ENCODE measurements around the gene NDUFB10.

NDUFB10 gene

DNA sequence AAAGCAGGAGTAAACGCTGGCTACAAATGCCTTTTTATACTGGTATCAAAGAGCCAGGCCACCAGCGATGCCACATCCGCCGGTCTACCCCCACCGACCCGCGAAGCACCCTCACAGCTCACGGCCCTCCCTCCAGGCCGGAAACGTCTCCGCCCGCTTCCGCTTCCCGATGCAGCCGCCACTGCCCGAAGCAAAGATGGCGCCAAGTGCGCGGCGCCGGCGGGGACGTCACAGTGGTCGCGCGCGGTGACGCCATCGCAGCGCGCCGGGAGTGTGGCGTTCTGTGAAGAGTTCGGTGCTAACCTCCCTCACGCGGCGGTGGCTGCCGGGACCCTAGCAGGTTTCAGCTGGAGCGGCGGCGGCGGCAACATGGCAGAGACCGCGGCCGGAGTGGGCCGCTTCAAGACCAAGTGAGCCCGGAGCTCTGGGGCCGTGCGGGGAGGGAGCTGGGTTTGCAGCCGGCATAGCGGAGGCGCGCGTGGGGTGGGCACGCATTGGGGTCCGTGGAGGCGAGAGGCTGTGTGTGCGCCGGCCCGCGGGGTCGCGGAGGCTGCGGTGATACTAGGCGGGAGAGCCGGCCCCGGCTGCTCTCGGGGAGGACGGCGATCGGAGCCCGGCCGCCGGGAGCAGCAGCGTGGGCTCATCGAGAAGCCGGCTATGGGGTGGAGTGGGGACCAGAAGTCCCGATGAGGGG is 12.6 kb downstream of the NDUFB10 start, which contains the start of gene TBL3:
TBL3 (plus strand) TSS at position 258 of the 694 bp plus-strand sequence; CDS start at position 370, 112 bp downstream.
- DNase-seq (ENCODE audit: low read depth in 2 of 2): peak; percentile 93 to 95

- DNase-seq (ENCODE audit: low read depth in 2 of 2): no peak
Measured at GRCh38 chr16:1972490-1972877, 13.1 kb downstream of the NDUFB10 start.

DNA sequence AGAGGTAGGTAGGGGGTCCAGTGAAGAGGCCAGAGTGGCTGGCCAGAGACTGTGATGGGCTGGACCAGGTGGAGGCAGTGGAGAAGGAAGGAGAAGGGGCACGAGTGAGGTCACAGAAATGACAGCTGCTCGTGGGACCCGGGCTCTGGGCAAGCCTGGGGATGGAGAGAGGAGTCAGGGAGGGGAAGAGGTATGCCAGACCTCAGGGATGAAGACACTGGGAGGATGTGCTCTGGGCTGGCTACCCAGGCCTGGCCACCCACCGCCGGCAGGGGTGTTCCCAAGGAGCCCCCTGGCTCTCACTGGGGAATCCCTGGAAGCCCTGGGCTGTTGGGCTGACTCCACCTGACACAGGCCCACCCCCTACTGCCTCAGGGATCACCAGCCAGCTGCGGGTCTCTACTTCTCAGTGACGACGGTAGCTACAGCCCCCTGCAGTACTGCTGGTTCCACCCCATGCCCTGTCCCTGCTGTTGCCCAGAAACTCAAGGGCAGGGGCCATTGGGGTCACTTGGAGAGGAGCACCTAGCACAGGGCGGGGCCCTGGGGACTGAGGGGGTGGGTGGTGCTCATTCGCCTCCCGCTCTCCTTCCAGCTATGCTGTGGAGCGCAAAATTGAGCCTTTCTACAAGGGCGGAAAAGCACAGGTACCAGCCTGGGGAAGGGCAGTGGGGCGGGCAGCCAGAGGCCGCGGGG is 14.3 kb downstream of the NDUFB10 start:
- DNase-seq (ENCODE audit: low read depth in 2 of 2): no peak

DNA sequence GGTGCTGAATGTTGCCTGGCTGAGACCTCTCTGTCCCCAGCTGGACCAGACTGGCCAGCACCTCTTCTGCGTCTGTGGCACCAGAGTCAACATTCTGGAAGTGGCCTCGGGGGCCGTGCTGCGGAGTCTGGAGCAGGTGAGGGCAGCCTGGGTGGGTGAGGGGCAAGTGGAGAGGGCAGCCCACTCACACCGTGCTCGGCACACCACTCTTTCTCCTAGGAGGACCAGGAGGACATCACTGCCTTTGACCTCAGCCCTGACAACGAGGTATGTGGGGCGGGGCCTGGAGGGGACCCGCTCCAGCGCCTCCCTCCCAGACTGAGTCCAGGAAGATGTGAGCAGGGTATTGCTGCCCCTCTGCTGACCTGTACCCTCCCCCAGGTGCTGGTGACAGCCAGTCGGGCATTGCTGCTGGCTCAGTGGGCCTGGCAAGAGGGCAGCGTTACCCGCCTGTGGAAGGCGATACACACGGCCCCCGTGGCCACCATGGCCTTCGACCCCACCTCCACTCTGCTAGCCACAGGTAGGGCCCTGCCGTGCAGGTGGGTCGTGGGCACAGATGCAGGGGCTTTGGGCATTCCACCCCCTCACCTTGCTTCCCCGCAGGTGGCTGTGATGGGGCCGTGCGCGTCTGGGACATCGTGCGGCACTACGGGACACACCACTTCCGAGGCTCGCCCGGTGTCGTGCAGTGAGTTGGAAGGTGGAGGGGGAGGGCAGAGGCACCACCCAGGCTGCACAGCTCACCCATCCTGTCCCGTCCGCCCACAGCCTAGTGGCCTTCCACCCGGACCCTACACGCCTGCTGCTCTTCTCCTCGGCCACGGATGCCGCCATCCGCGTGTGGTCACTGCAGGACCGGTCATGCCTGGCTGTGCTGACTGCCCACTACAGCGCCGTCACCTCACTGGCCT is 15.1 kb downstream of the NDUFB10 start:
- DNase-seq (ENCODE audit: low read depth in 2 of 2): no peak

DNA sequence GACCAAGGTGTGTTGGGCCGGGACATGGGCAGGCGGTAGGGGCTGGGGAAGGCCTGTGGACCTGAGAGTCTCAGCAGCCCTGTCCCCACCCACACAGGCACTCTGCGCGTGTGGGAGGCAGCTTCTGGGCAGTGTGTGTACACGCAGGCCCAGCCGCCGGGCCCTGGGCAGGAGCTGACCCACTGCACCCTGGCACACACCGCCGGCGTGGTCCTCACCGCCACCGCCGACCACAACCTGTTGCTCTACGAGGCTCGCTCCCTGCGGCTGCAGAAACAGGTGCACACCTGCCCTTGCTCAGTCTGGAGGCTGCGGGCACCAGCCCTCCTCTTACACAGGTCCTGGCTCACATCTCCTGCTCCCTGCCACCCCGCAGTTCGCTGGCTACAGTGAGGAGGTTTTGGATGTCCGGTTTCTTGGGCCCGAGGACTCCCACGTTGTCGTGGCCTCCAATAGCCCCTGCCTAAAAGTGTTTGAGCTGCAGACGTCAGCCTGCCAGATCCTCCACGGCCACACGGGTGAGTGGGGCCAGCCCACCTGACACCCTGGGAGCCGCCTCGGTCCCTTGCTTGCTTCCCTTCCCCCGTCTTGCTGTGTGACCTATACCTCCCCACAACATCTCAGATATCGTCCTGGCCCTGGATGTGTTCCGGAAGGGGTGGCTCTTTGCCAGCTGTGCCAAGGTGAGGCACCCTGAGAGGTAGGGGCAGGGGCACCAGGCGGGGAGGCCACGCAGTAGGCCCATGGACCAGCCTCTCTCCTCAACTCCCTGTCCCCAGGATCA is 16.3 kb downstream of the NDUFB10 start:
- no peak for DNase-seq (ENCODE audit: low read depth in 2 of 2)

- DNase-seq (ENCODE audit: low read depth in 2 of 2): no peak
Measured at GRCh38 chr16:1976216-1976520, 16.8 kb downstream of the NDUFB10 start.

DNA sequence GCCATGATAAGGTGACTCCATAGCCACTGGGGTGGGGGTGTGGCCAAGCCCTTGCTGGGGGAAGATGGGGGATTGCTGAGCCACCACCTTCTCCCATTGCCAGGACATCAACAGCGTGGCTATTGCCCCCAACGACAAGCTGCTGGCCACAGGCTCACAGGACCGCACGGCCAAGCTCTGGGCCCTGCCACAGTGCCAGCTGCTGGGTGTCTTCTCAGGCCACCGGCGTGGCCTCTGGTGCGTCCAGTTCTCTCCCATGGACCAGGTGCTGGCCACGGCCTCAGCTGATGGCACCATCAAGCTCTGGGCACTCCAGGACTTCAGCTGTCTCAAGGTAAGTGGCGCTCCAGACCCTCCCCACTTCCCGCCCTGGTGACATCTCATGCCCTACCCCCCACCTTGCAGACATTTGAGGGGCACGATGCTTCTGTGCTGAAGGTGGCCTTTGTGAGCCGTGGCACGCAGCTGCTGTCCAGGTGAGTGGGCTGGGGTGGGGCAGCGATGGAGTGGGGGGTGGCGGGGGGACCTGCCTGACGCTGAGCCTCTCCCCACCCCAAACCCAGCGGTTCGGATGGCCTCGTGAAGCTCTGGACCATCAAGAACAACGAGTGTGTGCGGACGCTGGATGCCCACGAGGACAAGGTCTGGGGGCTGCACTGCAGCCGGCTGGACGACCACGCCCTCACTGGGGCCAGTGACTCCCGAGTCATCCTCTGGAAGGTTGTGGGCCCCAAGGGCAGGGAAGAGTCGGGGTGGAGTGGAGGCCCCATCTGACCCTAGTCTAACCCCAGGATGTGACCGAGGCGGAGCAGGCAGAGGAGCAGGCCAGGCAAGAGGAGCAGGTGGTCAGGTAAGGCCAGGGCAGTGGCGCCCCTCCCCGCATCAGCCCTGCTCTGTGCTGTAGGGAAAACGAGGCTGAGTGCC is 17.9 kb downstream of the NDUFB10 start:
- DNase-seq (ENCODE audit: low read depth in 2 of 2): no peak

DNA sequence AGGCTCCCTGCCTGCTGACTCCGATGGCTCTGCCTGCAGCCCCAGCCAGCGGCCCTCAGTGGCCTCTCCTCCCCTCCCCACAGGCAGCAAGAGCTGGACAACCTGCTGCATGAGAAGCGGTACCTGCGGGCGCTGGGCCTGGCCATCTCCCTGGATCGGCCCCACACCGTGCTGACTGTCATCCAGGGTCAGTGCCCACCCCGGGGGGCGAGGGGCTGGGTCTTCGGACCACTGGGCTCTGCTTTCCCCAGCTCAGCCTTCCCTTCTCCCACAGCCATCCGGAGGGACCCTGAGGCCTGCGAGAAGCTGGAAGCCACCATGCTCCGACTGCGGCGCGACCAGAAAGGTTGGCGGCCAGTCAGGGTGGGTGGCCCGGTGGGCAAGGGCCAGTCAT is 18.5 kb downstream of the NDUFB10 start:
- DNase-seq (ENCODE audit: low read depth in 2 of 2): no peak

DNA sequence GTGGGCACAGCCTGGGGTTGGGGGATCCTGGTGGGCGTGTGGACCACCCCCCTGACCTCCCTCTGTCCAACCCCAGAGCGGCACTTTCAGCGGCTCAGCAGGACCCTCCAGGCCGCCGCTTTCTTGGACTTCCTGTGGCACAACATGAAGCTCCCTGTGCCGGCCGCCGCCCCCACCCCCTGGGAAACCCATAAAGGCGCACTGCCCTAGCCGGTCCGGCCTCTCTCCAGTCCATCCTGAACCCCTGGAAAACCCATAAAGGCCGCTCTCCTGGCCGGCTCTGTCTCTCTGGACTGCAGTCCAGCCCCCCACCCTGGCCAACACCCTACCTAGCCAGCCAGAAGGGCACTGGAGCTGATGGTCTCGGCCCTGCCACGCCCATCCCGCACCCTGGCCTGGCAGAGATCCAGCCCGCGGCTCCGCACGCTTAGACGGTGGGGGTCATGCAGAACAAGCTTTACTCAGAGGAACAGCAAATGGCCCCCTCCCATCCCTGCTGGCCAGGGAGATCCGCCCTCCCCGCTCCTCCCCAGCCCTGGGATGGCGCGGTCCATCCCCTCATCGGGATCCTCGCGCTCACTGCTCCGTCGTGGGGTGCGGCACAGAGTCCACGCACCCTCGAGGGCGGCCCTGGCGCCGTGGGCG is 19.3 kb downstream of the NDUFB10 start:
- DNase-seq (ENCODE audit: low read depth in 2 of 2): no peak

DNA sequence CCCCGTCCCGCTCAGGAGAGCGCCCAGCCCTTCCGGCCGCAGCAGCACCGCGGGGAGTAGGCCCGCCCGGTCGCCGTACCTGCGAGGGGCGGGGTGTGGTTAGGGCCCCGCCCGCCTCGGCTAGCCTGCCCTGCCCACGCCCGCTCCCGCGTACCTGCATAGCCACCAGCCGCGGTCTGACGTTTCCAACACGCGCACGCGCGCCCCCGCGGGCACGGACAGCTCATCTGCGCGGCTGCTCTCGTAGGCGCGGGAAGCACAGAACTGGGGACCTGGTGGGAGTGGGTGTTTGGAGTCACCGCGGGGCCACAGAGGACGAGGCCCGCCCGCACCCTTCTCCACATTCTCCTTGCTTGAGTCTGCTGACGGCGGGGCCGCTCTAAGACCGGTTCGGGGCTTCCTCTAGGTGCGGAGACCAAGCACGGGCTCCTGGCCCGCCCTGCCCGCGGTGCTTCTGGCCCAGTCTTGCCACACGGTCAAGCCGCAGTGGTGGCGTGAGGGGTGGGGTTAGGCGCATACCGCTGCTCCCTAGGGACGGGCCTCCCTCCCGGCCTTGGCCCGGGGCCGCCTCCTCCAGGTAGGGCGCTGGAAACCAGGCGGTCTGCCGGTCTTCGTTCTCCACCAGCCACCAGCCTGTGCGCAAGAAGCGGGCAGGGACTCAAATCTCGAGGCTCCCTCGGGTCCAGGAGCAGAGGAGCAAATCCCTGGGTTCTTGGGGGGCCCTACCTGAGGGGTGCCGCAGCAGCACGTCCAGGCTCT is 20.1 kb downstream of the NDUFB10 start:
- no peak for DNase-seq (ENCODE audit: low read depth in 2 of 2)

DNA sequence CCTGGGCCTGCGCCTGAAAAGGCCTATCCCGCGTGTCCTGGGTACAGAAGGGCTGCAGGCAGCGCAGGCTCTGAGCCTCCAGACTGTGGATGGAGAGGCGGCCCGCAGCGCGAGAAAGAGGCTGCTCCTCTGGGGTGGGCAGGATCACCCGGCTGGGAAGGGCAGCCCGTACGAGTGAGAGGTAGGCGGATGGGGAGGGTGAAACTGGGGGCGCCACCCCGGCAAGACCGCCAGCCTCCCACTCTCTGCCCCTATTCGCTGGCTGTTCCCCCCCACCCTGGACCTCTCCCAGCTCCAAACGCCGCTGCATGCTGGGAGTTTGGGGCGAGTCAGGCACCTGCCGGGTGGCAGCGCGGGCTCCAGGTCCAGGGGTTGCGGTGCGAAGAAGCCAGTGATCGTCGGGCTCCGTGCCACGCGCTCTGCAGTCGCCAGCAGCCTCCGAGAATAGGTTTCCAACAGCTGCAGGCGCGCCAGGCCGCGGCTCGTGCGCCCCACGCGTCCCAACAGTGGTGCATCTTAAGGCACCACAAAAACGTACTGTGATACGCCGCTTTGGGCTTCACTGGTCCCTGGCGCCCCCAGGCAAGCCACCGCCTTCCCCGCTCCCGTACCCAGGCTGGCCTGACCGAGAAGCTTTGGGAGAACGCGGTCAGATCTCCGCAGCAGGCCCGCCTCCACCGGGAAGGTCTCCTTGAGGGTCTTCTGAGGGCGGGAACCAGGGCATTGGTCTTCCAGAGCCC is 20.9 kb downstream of the NDUFB10 start:
- no peak for DNase-seq (ENCODE audit: low read depth in 2 of 2)

DNA sequence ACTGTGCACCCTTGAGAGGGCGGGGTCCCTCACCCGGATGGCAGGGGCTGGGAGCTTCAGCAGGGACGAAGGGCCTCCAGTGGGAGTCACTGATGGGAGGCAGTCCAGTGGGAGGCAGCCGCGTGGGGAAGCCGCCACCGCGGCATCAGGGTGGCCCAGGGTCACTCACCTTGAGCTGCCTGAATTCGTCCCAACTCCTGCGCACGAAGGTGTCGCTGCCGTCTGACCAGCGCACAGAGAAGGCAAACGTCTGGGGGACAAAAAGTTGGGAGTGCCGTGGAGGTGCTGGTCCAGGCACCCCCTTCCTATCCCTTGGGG is 21.4 kb downstream of the NDUFB10 start:
- DNase-seq (ENCODE audit: low read depth in 2 of 2): no peak

GRCh38 chr16:1981398-1981836 is 22.1 kb downstream of the NDUFB10 start, which contains the start of gene NOXO1:
NOXO1 (minus strand) TSS chr16:1981469; CDS start chr16:1981179, 290 bp downstream.
- DNase-seq (ENCODE audit: low read depth in 2 of 2): no peak

DNA sequence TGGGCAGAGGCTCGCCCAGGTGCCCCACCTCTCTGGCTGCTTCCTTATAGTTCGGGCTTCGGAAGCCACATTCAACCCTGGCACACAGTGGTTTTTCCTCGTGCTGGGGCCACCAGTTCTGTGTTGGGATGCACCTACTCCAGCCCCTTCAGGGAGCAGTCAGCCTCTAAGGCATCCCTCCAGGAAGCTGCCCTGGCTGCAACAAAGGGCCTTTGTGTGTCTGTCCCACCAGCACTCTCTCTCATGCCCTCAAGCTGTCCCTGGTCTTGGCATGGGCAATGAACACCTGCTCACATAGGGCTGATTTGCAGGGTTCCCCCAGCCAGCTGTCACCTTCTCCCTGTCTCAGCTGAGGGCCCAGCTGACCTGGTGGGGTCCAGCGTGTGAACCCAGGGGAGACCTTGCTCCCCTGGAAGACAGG is 22.7 kb downstream of the NDUFB10 start:
- DNase-seq (ENCODE audit: low read depth in 2 of 2): no peak

DNA sequence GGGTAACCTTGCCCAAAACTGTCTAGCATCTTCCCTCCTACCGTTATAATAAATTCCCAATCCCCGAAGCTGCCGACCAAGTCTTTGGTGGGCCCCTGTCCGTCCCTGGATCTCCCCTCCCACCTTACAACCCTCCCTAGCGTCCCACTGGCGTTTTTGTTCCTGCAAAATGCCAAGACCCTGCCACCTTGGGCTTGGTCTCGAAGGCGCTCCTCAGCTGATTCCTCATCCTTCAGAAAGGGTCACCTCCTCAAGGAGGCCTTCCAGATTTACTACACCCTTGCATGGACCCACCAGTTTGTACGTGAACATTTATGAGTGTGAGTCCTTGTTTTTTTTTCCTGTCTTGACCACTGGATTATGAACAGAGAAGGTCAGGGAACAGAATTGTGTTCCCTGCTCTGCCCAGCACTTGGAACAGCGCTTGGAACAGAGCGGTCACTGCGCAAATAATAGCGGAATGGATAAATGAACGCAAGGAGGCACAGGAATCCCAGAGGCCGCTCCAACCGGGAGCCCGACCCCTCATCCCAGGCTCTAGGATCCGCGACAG is 23.7 kb downstream of the NDUFB10 start:
- DNase-seq (ENCODE audit: low read depth in 2 of 2): no peak

DNA sequence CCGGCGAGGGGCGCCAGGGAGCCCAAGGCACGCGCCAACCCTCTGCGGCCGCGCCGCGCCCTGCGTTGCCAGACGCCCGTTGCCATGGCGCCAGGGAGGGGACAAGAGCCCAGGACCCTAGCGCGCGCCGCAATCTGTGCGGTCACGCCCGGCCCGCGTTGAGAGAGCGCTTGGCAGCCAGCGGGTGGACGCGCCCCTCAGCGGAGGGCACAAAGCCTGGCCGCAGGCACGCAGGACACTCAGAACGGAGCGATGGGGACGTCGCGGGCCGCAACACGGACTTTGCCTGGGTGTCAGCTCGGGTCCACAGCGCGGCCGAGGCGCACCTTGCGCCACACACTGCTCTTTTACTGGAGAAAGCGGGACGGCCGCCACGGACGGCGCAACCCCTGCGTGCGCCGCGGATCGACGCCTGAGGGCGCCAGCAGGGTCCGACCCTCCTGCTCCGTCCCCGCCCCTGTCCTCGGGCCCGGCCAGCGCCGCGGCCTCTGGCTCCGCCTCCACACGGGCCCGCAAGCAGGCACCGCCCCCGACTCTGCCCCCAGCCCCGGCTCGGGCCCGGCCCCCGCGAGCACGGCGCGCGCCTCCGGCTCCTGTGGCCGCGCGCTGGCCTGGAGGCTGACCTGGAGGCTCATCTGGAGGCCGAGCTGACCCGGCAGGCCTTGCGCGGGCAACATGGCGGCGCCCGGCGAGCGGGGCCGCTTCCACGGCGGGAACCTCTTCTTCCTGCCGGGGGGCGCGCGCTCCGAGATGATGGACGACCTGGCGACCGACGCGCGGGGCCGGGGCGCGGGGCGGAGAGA is 24.4 kb downstream of the NDUFB10 start, which contains the start of gene GFER:
GFER (plus strand) TSS at position 650 of the 803 bp plus-strand sequence; CDS start at position 676, 26 bp downstream.
- no peak for DNase-seq (ENCODE audit: low read depth in 2 of 2)
